GM12878 (cell line): ENCODE results near the gene DALRD3. TPM values are rescaled to one million over a fixed set of nuclear protein-coding genes. Genes with fewer than 3 reads are reported as not detected.

Source experiments
- ATAC-seq: fragments of 200-7000 bp; cut with Tn5 transposase; 3 replicates; pipeline ENCODE4 v1.9.1; 2020; ENCODE audit warnings: mild to moderate bottlenecking, moderate library complexity
- BruUV-seq: library from RNA; stranded (reverse); fragments of 400-500 nt; replicated peaks from 2 replicates; lab custom pipeline; 2021; lab: Mats Ljungman, UMichigan
- CTCF ChIA-PET: fragments of 300-600 bp; sonication (Branson Sonifier 250); formaldehyde crosslinking; extraction: SDS; loops from one replicate; lab custom pipeline; 2021; ENCODE audit warnings: inconsistent platforms; lab: Yijun Ruan, JAX
- POLR2A ChIA-PET: fragments of 350-600 bp; formaldehyde crosslinking; extraction: SDS; loops from one replicate; lab custom pipeline; 2021; ENCODE audit warnings: inconsistent platforms; lab: Charles Lee
- RAD21 ChIA-PET: fragments of 300-600 bp; sonication (Branson Sonifier 250); formaldehyde crosslinking; loops from one replicate; lab custom pipeline; 2023; ENCODE audit warnings: antibody characterized with exemption; ENCODE audit not compliant: unreplicated experiment; lab: Charles Lee
- SMC1A ChIA-PET: fragments of 300-600 bp; sonication (Branson Sonifier 250); formaldehyde crosslinking; loops from one replicate; lab custom pipeline; 2023; ENCODE audit not compliant: unreplicated experiment, uncharacterized antibody; lab: Charles Lee
- DNase-seq: peaks from one replicate; pipeline ENCODE4 v3.0.0-alpha.2; 2011; ENCODE audit warnings: low read depth, low spot score
- FAIRE-seq: peaks from 3 replicates; lab custom pipeline; 2011; peaks lifted over from hg19 to GRCh38; lab: Jason Lieb, UNC
- H2AFZ ChIP-seq: 2 replicates; pipeline ENCODE4 v1.6.0; 2011; ENCODE audit warnings: low read depth, low read length, control low read depth; ENCODE audit not compliant: control insufficient read depth
- H3K27ac ChIP-seq: 2 replicates; pipeline ENCODE4 v1.5.1; 2011; ENCODE audit warnings: control low read depth; ENCODE audit not compliant: control insufficient read depth, insufficient read depth
- H3K27me3 ChIP-seq, 2 experiments: replicated peaks in 1 of 2; 2 replicates each; pipeline versions ENCODE4 v1.6.0 to v1.6.1; 2011; ENCODE audit warnings: low read length in 1 of 2; ENCODE audit not compliant: control insufficient read depth in 2 of 2, insufficient read depth in 2 of 2
- H3K36me3 ChIP-seq, 2 experiments: 2 replicates each; pipeline ENCODE4 v1.5.1; 2011; ENCODE audit warnings: low read length in 1 of 2; ENCODE audit not compliant: control insufficient read depth in 2 of 2, insufficient read depth in 2 of 2
- H3K4me1 ChIP-seq: 2 replicates; pipeline ENCODE4 v1.6.1; 2011; ENCODE audit warnings: mild to moderate bottlenecking, low read length, moderate library complexity, mixed read lengths; ENCODE audit not compliant: control insufficient read depth, insufficient read depth
- H3K4me2 ChIP-seq: 2 replicates; pipeline ENCODE4 v1.6.0; 2011; ENCODE audit warnings: control low read depth; ENCODE audit not compliant: control insufficient read depth, insufficient read depth
- H3K4me3 ChIP-seq: fragments of 200-600 bp; sonication (generic); 2 replicates; pipeline ENCODE4 v1.5.1; 2016
- H3K79me2 ChIP-seq: 2 replicates; pipeline ENCODE4 v1.6.0; 2011; ENCODE audit warnings: low read length; ENCODE audit not compliant: control insufficient read depth, insufficient read depth
- H3K9ac ChIP-seq: 2 replicates; pipeline ENCODE4 v1.8.0; 2011; ENCODE audit warnings: low read length, control low read depth, mixed read lengths; ENCODE audit not compliant: control insufficient read depth, insufficient read depth
- H3K9me3 ChIP-seq: replicated peaks from 3 replicates; pipeline ENCODE4 v1.5.1; 2011; ENCODE audit warnings: mild to moderate bottlenecking, low read length; ENCODE audit not compliant: control insufficient read depth, insufficient read depth
- H4K20me1 ChIP-seq: 2 replicates; pipeline ENCODE4 v1.6.0; 2011; ENCODE audit not compliant: control insufficient read depth, insufficient read depth
- CHD1 ChIP-seq: IDR thresholded peaks from 2 replicates; pipeline ENCODE4 v1.6.1; 2012; ENCODE audit warnings: low read depth, low read length, improper control_type of control experiment
- CREB1 ChIP-seq: IDR thresholded peaks from 2 replicates; pipeline ENCODE4 v1.6.1; 2012; ENCODE audit warnings: low read depth, mild to moderate bottlenecking, inconsistent platforms
- HCFC1 ChIP-seq: fragments of 150-350 bp; IDR thresholded peaks from 2 replicates; pipeline ENCODE4 v1.6.1; 2014; ENCODE audit warnings: low read length
- MYC ChIP-seq: IDR thresholded peaks from 2 replicates; pipeline ENCODE4 v1.6.1; 2011; ENCODE audit warnings: mild to moderate bottlenecking, low read length, moderate library complexity, inconsistent platforms; ENCODE audit not compliant: insufficient read depth, insufficient replicate concordance, insufficient read length, severe bottlenecking
- WGBS: methylation state at CpG from one replicate; pipeline ENCODE4 v1.1.6; 2016; ENCODE audit warnings: low lambda C conversion rate; ENCODE audit not compliant: insufficient replicate concordance, insufficient coverage; ENCODE audit errors: missing lambda C conversion rate; 5-methylcytosine and 5-hydroxymethylcytosine counted together
- in situ Hi-C: fragments of 300-500 bp; cut with MboI; formaldehyde crosslinking; loops from 9 replicates; pipeline ENCODE4 v1.14.3; 2018; ENCODE audit warnings: mixed read lengths
- intact Hi-C: fragments of 100-400 bp; cut with micrococcal nuclease; formaldehyde crosslinking; loops from one replicate; pipeline ENCODE4 v1.14.2; 2022; ENCODE audit not compliant: unreplicated experiment
- polyA plus RNA-seq, 11 experiments: library from polyadenylated mRNA; depleted of rRNA in 4 of 11; unstranded in 6 of 11; stranded (reverse) in 5 of 11; fragments of >200 nt; fragmentation: Nextera tagmentation in 4 of 11; fragmentation: Illumina TruSeq in 1 of 11; extraction: Ambion mirVana in 4 of 11; extraction: Trizol in 1 of 11; gene quantifications; 1 replicate in 1 of 11; 2 replicates in 10 of 11; pipeline versions ENCODE4 v1.2.1 to v1.2.3, GENCODE V29; 2011 to 2016; ENCODE audit warnings: inconsistent platforms in 2 of 11, missing spikeins in 2 of 11, low read depth in 1 of 11
- total RNA-seq, 4 experiments: library from RNA; depleted of rRNA in 3 of 4; stranded (reverse); fragments of >200 nt in 3 of 4; fragmentation: Illumina TruSeq in 1 of 4; extraction: Trizol in 1 of 4; gene quantifications; 2 replicates each; pipeline versions ENCODE4 v1.2.1 to v1.2.3, GENCODE V29; 2013 to 2021
- TF ChIP-seq, protein P1 (sequence below): fragments of 450-650 bp; formaldehyde crosslinking; IDR thresholded peaks from 2 replicates; pipeline ENCODE4 v1.4.0; 2022; ENCODE audit warnings: mild to moderate bottlenecking, moderate library complexity
- TF ChIP-seq, protein P2 (sequence below): IDR thresholded peaks from 2 replicates; pipeline ENCODE4 v1.6.1; 2012; ENCODE audit warnings: low read length, inconsistent platforms
- TF ChIP-seq, protein P3 (sequence below): IDR thresholded peaks from 2 replicates; pipeline ENCODE4 v1.6.1; 2012; ENCODE audit warnings: low read depth, low read length, improper control_type of control experiment
- TF ChIP-seq, protein P4 (sequence below): fragments of 450-650 bp; IDR thresholded peaks from 2 replicates; pipeline ENCODE4 v1.6.1; 2017; ENCODE audit warnings: mild to moderate bottlenecking, moderate library complexity

DALRD3 gene
- total and polyA plus RNA-seq, 10 of the 15 experiments (the other 5 are each of a cell fraction or from before 2014, with no cell fraction given) = 10.1 to 28.2 (median 21.6) TPM

DNA sequence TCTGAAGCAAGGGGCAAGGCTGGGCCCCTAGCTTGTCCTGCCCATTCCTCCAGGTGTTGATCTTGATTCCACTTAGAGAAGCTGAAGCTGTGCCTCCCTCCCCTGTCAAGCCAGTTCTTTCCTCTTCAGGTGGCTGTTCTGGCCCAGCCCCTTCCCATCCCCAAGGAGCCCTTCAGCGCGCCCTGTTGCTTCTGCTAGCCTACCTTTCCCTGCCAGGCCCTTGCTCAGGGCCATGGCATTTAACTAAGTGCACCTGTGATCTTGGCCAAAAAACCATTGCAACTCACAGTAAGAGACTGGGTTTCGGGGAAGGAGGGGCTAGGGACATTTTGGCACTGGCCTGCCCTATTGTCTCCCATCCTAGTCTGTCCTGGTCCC is 13.1 kb downstream of the DALRD3 start (continued):
- TF ChIP-seq, protein P1, sequence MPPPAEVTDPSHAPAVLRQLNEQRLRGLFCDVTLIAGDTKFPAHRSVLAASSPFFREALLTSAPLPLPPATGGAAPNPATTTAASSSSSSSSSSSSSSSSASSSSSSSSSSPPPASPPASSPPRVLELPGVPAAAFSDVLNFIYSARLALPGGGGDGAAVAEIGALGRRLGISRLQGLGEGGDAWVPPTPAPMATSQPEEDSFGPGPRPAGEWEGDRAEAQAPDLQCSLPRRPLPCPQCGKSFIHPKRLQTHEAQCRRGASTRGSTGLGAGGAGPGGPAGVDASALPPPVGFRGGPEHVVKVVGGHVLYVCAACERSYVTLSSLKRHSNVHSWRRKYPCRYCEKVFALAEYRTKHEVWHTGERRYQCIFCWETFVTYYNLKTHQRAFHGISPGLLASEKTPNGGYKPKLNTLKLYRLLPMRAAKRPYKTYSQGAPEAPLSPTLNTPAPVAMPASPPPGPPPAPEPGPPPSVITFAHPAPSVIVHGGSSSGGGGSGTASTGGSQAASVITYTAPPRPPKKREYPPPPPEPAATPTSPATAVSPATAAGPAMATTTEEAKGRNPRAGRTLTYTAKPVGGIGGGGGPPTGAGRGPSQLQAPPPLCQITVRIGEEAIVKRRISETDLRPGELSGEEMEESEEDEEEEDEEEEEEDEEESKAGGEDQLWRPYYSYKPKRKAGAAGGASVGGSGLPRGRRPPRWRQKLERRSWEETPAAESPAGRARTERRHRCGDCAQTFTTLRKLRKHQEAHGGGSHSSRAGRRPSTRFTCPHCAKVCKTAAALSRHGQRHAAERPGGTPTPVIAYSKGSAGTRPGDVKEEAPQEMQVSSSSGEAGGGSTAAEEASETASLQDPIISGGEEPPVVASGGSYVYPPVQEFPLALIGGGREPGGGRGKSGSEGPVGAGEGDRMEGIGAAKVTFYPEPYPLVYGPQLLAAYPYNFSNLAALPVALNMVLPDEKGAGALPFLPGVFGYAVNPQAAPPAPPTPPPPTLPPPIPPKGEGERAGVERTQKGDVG (CRISPR knock-in tag) = no peak
- no peak for TF ChIP-seq HCFC1

DNA sequence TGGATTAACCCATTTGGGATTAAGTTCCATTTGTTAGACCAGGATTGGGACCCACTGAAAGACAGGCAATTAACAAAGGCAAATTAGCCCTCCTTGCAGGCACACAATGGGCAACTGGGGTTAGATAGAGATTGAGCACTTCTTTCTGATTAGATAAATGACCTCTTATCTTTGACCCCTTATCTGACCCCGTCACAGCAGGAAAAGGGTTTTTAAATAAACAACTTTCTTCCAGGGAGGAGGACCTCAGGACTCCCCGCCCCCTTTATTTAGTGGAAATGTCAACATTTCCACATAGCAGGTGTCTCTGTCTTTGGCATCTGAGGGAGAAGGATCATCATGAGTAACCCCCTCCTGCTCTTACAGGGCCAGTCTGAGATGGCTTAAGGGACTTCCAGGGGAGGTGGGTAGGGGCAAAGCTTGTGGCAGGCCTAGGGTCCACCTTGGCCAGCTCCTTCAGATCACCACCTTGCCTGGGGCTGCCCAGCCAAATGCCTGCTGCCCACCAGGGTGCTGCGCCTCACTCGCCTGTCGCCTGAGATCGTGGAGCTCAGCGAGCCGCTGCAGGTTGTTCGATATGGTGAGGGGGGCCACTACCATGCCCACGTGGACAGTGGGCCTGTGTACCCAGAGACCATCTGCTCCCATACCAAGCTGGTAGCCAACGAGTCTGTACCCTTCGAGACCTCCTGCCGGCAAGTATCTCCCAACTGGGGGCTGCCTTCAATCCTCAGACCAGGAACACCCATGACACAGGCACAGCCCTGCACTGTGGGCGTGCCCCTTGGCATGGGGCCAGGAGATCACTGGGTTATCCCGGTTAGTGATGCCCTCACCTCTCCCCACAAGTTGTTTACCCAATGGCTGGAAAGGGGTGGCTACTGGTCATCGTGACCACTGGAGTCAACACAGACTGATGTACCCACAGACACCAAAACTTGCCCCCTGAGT is 13.8 kb downstream of the DALRD3 start:
- no peaks in the 10 kb centered on the region for H3K36me3 ChIP-seq
- no peak overlapping the region for H3K4me2 ChIP-seq
- ChIA-PET CTCF (interaction anchor here (5.5 kb wide), 1 partner anchor 15 kb away, joined by 123 read pairs; the partner anchor contains the start of gene P4HTM), POLR2A (interaction anchor here (1.0 to 3.7 kb wide), 2 partner anchors 17 to 466 kb away, joined by 5 to 69 read pairs; partner anchors contain the start of genes DAG1 and NDUFAF3), SMC1A (no interaction called here), RAD21 (interaction anchor here (1.1 kb wide), 1 partner anchor 16 kb away, joined by 3 read pairs; no protein-coding TSS in a partner anchor)
- no peak for TF ChIP-seq MYC
- TF ChIP-seq, protein P2, sequence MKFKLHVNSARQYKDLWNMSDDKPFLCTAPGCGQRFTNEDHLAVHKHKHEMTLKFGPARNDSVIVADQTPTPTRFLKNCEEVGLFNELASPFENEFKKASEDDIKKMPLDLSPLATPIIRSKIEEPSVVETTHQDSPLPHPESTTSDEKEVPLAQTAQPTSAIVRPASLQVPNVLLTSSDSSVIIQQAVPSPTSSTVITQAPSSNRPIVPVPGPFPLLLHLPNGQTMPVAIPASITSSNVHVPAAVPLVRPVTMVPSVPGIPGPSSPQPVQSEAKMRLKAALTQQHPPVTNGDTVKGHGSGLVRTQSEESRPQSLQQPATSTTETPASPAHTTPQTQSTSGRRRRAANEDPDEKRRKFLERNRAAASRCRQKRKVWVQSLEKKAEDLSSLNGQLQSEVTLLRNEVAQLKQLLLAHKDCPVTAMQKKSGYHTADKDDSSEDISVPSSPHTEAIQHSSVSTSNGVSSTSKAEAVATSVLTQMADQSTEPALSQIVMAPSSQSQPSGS = no peak
- TF ChIP-seq CREB1 = no peak
- TF ChIP-seq, protein P3, sequence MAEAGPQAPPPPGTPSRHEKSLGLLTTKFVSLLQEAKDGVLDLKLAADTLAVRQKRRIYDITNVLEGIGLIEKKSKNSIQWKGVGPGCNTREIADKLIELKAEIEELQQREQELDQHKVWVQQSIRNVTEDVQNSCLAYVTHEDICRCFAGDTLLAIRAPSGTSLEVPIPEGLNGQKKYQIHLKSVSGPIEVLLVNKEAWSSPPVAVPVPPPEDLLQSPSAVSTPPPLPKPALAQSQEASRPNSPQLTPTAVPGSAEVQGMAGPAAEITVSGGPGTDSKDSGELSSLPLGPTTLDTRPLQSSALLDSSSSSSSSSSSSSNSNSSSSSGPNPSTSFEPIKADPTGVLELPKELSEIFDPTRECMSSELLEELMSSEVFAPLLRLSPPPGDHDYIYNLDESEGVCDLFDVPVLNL = no peak
- no peak for TF ChIP-seq CHD1
- TF ChIP-seq, protein P4, sequence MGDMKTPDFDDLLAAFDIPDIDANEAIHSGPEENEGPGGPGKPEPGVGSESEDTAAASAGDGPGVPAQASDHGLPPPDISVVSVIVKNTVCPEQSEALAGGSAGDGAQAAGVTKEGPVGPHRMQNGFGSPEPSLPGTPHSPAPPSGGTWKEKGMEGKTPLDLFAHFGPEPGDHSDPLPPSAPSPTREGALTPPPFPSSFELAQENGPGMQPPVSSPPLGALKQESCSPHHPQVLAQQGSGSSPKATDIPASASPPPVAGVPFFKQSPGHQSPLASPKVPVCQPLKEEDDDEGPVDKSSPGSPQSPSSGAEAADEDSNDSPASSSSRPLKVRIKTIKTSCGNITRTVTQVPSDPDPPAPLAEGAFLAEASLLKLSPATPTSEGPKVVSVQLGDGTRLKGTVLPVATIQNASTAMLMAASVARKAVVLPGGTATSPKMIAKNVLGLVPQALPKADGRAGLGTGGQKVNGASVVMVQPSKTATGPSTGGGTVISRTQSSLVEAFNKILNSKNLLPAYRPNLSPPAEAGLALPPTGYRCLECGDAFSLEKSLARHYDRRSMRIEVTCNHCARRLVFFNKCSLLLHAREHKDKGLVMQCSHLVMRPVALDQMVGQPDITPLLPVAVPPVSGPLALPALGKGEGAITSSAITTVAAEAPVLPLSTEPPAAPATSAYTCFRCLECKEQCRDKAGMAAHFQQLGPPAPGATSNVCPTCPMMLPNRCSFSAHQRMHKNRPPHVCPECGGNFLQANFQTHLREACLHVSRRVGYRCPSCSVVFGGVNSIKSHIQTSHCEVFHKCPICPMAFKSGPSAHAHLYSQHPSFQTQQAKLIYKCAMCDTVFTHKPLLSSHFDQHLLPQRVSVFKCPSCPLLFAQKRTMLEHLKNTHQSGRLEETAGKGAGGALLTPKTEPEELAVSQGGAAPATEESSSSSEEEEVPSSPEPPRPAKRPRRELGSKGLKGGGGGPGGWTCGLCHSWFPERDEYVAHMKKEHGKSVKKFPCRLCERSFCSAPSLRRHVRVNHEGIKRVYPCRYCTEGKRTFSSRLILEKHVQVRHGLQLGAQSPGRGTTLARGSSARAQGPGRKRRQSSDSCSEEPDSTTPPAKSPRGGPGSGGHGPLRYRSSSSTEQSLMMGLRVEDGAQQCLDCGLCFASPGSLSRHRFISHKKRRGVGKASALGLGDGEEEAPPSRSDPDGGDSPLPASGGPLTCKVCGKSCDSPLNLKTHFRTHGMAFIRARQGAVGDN = no peak
- no peak overlapping the region for H2AFZ ChIP-seq
- no peaks in the 10 kb centered on the region for H3K27me3 ChIP-seq
- ATAC-seq (no peak), DNase-seq (no peak), FAIRE-seq (no peak)
- no peak overlapping the region for H3K27ac ChIP-seq
- in situ Hi-C loops (no loop called here), intact Hi-C loops (no loop called here)
- peaks cover 5% of the 10 kb centered on the region; the same call in 1 of the 2 replicates for H4K20me1 ChIP-seq
- H3K9me3 ChIP-seq = no peaks in the 10 kb centered on the region
- peaks cover 22% of the 10 kb centered on the region for H3K79me2 ChIP-seq
- no peak overlapping the region for H3K9ac ChIP-seq
- H3K4me1 ChIP-seq = peaks cover 16% of the 10 kb centered on the region
- BruUV-seq = no TSS peak
- no peak overlapping the region for H3K4me3 ChIP-seq
- 90% methylated on average over 16 of the region's 16 CpGs for WGBS
